Measurements from ENCODE around the gene LBP.
"Not testable (repeated sequence)": the region's sequence is repeated elsewhere in the genome, so short reads cannot be mapped to it uniquely, and the experiment has no call there.

LBP gene

GRCh38 chr20:38369389-38369788 lies 23.1 kb downstream of the LBP start:
- DNase-seq (ENCODE audit: low spot score): no peak
- no peak for TF ChIP-seq CTCF (IDR thresholded peaks at IDR 0.05; ENCODE audit: borderline replicate concordance, control extremely low read depth, extremely low read depth, insufficient read depth, missing control alignments)
- in situ Hi-C loops (cut with MboI; ENCODE audit: low sequenced_read_pairs, unreplicated experiment): no loop called here

GRCh38 chr20:38372806-38373205 lies 26.5 kb downstream of the LBP start:
- DNase-seq (ENCODE audit: low spot score): no peak
- TF ChIP-seq CTCF (IDR thresholded peaks at IDR 0.05; ENCODE audit: borderline replicate concordance, control extremely low read depth, extremely low read depth, insufficient read depth, missing control alignments): no peak
- in situ Hi-C loops (cut with MboI; ENCODE audit: low sequenced_read_pairs, unreplicated experiment): no loop called here

- in situ Hi-C loops (cut with MboI; ENCODE audit: low sequenced_read_pairs, unreplicated experiment): no loop called here
- DNase-seq (ENCODE audit: low spot score): no peak
- no peak for TF ChIP-seq CTCF (IDR thresholded peaks at IDR 0.05; ENCODE audit: borderline replicate concordance, control extremely low read depth, extremely low read depth, insufficient read depth, missing control alignments)
These were observed 27.1 kb downstream of the LBP start for GRCh38 chr20:38373231-38373867.

GRCh38 chr20:38373898-38374297 lies 27.6 kb downstream of the LBP start:
- in situ Hi-C loops (cut with MboI; ENCODE audit: low sequenced_read_pairs, unreplicated experiment): no loop called here
- no peak for TF ChIP-seq CTCF (IDR thresholded peaks at IDR 0.05; ENCODE audit: borderline replicate concordance, control extremely low read depth, extremely low read depth, insufficient read depth, missing control alignments)
- no peak for DNase-seq (ENCODE audit: low spot score)

- in situ Hi-C loops (cut with MboI; ENCODE audit: low sequenced_read_pairs, unreplicated experiment): no loop called here
- no peak for TF ChIP-seq CTCF (IDR thresholded peaks at IDR 0.05; ENCODE audit: borderline replicate concordance, control extremely low read depth, extremely low read depth, insufficient read depth, missing control alignments)
- no peak for DNase-seq (ENCODE audit: low spot score)
These were observed 30.9 kb downstream of the LBP start for GRCh38 chr20:38377039-38377685.

- DNase-seq (ENCODE audit: low spot score); in situ Hi-C loops (cut with MboI; ENCODE audit: low sequenced_read_pairs, unreplicated experiment): not testable (repeated sequence)
These were observed 31.6 kb downstream of the LBP start for GRCh38 chr20:38377838-38378237.

- no peak for TF ChIP-seq CTCF (IDR thresholded peaks at IDR 0.05; ENCODE audit: borderline replicate concordance, control extremely low read depth, extremely low read depth, insufficient read depth, missing control alignments)
- in situ Hi-C loops (cut with MboI; ENCODE audit: low sequenced_read_pairs, unreplicated experiment): no loop called here
- DNase-seq (ENCODE audit: low spot score): no peak
These were observed 36.9 kb downstream of the LBP start for GRCh38 chr20:38383147-38383546.

Measured in GM13976 (cell line).